H9 (cell line): ENCODE measurements around the gene EIF3F. TPM values are rescaled to one million over a fixed set of nuclear protein-coding genes. Genes with fewer than 3 reads are reported as not detected.

Experiments
- DNase-seq: peaks from one replicate; pipeline ENCODE4 v3.0.0-alpha.2; 2017
- H2AFZ ChIP-seq: one replicate; pipeline ENCODE4 v1.6.1; 2013; ENCODE audit warnings: mild to moderate bottlenecking, low read length, control low read depth, moderate library complexity
- H2AK5ac ChIP-seq: 2 replicates; pipeline ENCODE4 v1.6.1; 2013; ENCODE audit warnings: low read length, control low read depth, mixed read lengths; ENCODE audit not compliant: insufficient read length
- H2BK120ac ChIP-seq: one replicate; pipeline ENCODE4 v1.6.1; 2013; ENCODE audit warnings: low read depth, mild to moderate bottlenecking, low read length, control low read depth, inconsistent platforms; ENCODE audit not compliant: poor library complexity, severe bottlenecking
- H2BK12ac ChIP-seq: 2 replicates; pipeline ENCODE4 v1.6.1; 2013; ENCODE audit warnings: low read length, control low read depth, mixed read lengths, low read depth; ENCODE audit not compliant: insufficient read length
- H2BK15ac ChIP-seq: 2 replicates; pipeline ENCODE4 v1.6.1; 2013; ENCODE audit warnings: low read depth, low read length, control low read depth
- H2BK20ac ChIP-seq: one replicate; pipeline ENCODE4 v1.6.1; 2013; ENCODE audit warnings: low read depth, mild to moderate bottlenecking, low read length, control low read depth, inconsistent platforms; ENCODE audit not compliant: poor library complexity, severe bottlenecking
- H2BK5ac ChIP-seq: 2 replicates; pipeline ENCODE4 v1.6.1; 2013; ENCODE audit warnings: low read length, control low read depth, mixed read lengths; ENCODE audit not compliant: insufficient read length
- H3K14ac ChIP-seq: 2 replicates; pipeline ENCODE4 v1.6.1; 2013; ENCODE audit warnings: low read length, control low read depth; ENCODE audit not compliant: insufficient read depth
- H3K18ac ChIP-seq: 2 replicates; pipeline ENCODE4 v1.6.1; 2013; ENCODE audit warnings: low read depth, mild to moderate bottlenecking, mixed read lengths, low read length, control low read depth; ENCODE audit not compliant: insufficient read length
- H3K23ac ChIP-seq: 2 replicates; pipeline ENCODE4 v1.6.1; 2013; ENCODE audit warnings: low read length, control low read depth, mixed read lengths, low read depth; ENCODE audit not compliant: insufficient read length
- H3K23me2 ChIP-seq: 2 replicates; pipeline ENCODE4 v1.6.1; 2013; ENCODE audit warnings: low read depth, mild to moderate bottlenecking, mixed read lengths, low read length, control low read depth; ENCODE audit not compliant: insufficient read length, poor library complexity, severe bottlenecking
- H3K27ac ChIP-seq: 2 replicates; pipeline ENCODE4 v1.5.1; 2013; ENCODE audit warnings: low read length, control low read depth, mixed read lengths, low read depth; ENCODE audit not compliant: insufficient read length
- H3K27me3 ChIP-seq: 2 replicates; pipeline ENCODE4 v1.6.1; 2013; ENCODE audit warnings: low read length, control low read depth, inconsistent platforms; ENCODE audit not compliant: insufficient read depth
- H3K4ac ChIP-seq: 2 replicates; pipeline ENCODE4 v1.6.1; 2013; ENCODE audit warnings: low read depth, mild to moderate bottlenecking, control low read depth, inconsistent platforms, low read length, moderate library complexity
- H3K4me1 ChIP-seq: 2 replicates; pipeline ENCODE4 v1.6.1; 2013; ENCODE audit warnings: low read length, control low read depth, inconsistent platforms; ENCODE audit not compliant: insufficient read depth
- H3K4me2 ChIP-seq: 2 replicates; pipeline ENCODE4 v1.6.1; 2013; ENCODE audit warnings: low read length, control low read depth, mixed read lengths; ENCODE audit not compliant: insufficient read length, insufficient read depth
- H3K56ac ChIP-seq: 2 replicates; pipeline ENCODE4 v1.6.1; 2013; ENCODE audit warnings: low read depth, mild to moderate bottlenecking, mixed read lengths, low read length, control low read depth; ENCODE audit not compliant: insufficient read length
- H3K79me1 ChIP-seq: 2 replicates; pipeline ENCODE4 v1.6.1; 2013; ENCODE audit warnings: low read depth, mild to moderate bottlenecking, moderate library complexity, low read length, control low read depth, inconsistent platforms; ENCODE audit not compliant: insufficient read depth, poor library complexity, severe bottlenecking
- H3K79me2 ChIP-seq: 2 replicates; pipeline ENCODE4 v1.6.1; 2013; ENCODE audit warnings: low read length, control low read depth, inconsistent platforms; ENCODE audit not compliant: insufficient read depth
- H3K9ac ChIP-seq: 2 replicates; pipeline ENCODE4 v1.6.1; 2013; ENCODE audit warnings: low read length, control low read depth, mixed read lengths; ENCODE audit not compliant: insufficient read length; ENCODE audit errors: extremely low read depth
- H3K9me3 ChIP-seq: one replicate; pipeline ENCODE4 v1.6.1; 2013; ENCODE audit warnings: low read depth, low read length, inconsistent platforms; ENCODE audit not compliant: control insufficient read depth
- H3T11ph ChIP-seq: one replicate; pipeline ENCODE4 v1.6.1; 2013; ENCODE audit warnings: mild to moderate bottlenecking, low read length, control low read depth, inconsistent platforms
- H4K20me1 ChIP-seq: one replicate; pipeline ENCODE4 v1.6.1; 2013; ENCODE audit not compliant: control insufficient read depth, insufficient read length, insufficient read depth
- H4K5ac ChIP-seq: 2 replicates; pipeline ENCODE4 v1.6.1; 2013; ENCODE audit warnings: low read depth, mild to moderate bottlenecking, mixed read lengths, low read length, control low read depth; ENCODE audit not compliant: insufficient read length
- H4K8ac ChIP-seq: replicated peaks from 2 replicates; pipeline ENCODE4 v1.6.1; 2013; ENCODE audit warnings: low read length, control low read depth, mixed read lengths, low read depth; ENCODE audit not compliant: insufficient read length
- H4K91ac ChIP-seq: 2 replicates; pipeline ENCODE4 v1.6.1; 2013; ENCODE audit warnings: low read depth, mild to moderate bottlenecking, moderate library complexity, mixed read lengths, low read length, control low read depth; ENCODE audit not compliant: insufficient read length
- H3K27ac Mint-ChIP-seq, 3 experiments: 2 replicates in 2 of 3; 3 replicates in 1 of 3; pipeline ENCODE4 v1.8.0; 2020 to 2021; ENCODE audit warnings: mixed read lengths in 3 of 3, mild to moderate bottlenecking in 1 of 3, moderate library complexity in 1 of 3
- H3K27me3 Mint-ChIP-seq: 2 replicates; pipeline ENCODE4 v1.8.0; 2021; ENCODE audit warnings: low read depth, mild to moderate bottlenecking, moderate library complexity, mixed read lengths
- H3K36me3 Mint-ChIP-seq, 3 experiments: 2 replicates in 2 of 3; 3 replicates in 1 of 3; pipeline ENCODE4 v1.8.0; 2020 to 2021; ENCODE audit warnings: low read depth in 3 of 3, mixed read lengths in 3 of 3; ENCODE audit not compliant: insufficient read depth in 1 of 3
- H3K4me1 Mint-ChIP-seq, 2 experiments: 2 replicates each; pipeline ENCODE4 v1.8.0; 2020; ENCODE audit warnings: mixed read lengths in 2 of 2
- H3K4me3 Mint-ChIP-seq, 2 experiments: 2 replicates in 1 of 2; 3 replicates in 1 of 2; pipeline ENCODE4 v1.8.0; 2020 to 2021; ENCODE audit warnings: mild to moderate bottlenecking in 2 of 2, mixed read lengths in 2 of 2, moderate library complexity in 1 of 2
- H3K9me3 Mint-ChIP-seq, 2 experiments: 2 replicates in 1 of 2; 3 replicates in 1 of 2; pipeline ENCODE4 v1.8.0; 2020; ENCODE audit warnings: mild to moderate bottlenecking in 2 of 2, mixed read lengths in 2 of 2, moderate library complexity in 1 of 2
- WGBS: extraction: QIAGEN DNeasy Blood & Tissue Kit; methylation state at CpG from one replicate; pipeline ENCODE4 v1.1.7; 2013; ENCODE audit warnings: missing lambda C conversion rate, low lambda C conversion rate, mixed read lengths; ENCODE audit not compliant: insufficient read length; ENCODE audit errors: extremely low coverage; 5-methylcytosine and 5-hydroxymethylcytosine counted together
- total RNA-seq: library from RNA; stranded (reverse); gene quantifications from 2 replicates; pipeline ENCODE4 v1.2.1, GENCODE V29; 2021
- TF ChIP-seq, protein P1 (sequence below): fragments of 200-600 bp; sonication (generic); conservative IDR thresholded peaks from 3 replicates; pipeline ENCODE4 v1.8.0; 2021; ENCODE audit warnings: antibody characterized with exemption, mild to moderate bottlenecking

Gene EIF3F
- total RNA-seq, 1 experiment from 2014 or later, result 348 TPM

DNA sequence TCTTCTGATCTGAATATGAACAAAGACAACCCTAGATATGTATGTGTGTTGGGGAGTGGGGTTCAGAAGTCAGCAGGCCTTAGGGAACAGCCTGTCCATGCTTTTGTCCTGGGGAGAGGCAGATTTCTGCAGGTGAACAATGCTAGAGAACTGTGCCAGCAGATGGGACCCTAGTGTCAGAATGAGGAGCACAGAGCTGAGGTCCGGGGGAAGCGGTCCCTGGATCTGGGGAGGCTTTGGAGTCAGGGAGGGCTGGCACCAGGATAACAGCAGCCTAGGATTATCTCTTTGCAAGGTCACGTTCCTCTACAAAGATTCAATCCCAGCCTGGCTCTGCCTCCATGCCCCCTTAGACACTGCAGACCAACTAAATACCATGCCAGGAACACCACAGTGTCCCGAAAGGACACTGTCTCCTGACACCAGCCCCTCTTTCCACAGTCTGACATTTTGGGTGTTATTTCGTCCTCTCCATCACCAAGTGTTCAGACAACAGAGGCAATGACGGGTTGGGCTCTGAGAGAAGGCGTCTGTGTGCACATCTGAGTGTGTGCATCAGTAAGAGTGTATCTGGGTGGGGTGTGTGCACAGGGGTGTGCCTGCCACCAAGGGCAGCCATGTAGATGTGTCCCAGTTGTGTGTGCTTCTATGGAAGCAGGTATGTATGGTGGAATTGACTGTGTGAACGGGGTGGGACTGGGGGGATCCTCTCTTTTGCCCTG is 43.5 kb downstream of the EIF3F start:
- Histone ChIP-seq H3K4me1 (no peaks in the 10 kb centered on the region), H3K23me2 (no peaks in the 10 kb centered on the region), H4K91ac (no peak overlapping the region), H3K79me1 (no peaks in the 10 kb centered on the region), H3K23ac (no peak overlapping the region), H2BK12ac (no peak overlapping the region), H3K27me3 (no peaks in the 10 kb centered on the region), H3K14ac (no peak overlapping the region), H3K56ac (no peak overlapping the region), H3T11ph (no peak overlapping the region), H4K5ac (no peak overlapping the region), H2AK5ac (no peak overlapping the region), H2BK120ac (no peak overlapping the region), H3K9ac (no peak overlapping the region), H3K4me2 (no peak overlapping the region), H3K79me2 (no peaks in the 10 kb centered on the region), H2BK20ac (no peak overlapping the region), H2BK15ac (no peak overlapping the region), H3K4ac (no peak overlapping the region), H2AFZ (no peak overlapping the region), H3K18ac (no peak overlapping the region), H3K9me3 (no peaks in the 10 kb centered on the region), H3K27ac (no peak overlapping the region), H2BK5ac (no peak overlapping the region), H4K8ac (no peak overlapping the region), H4K20me1 (no peaks in the 10 kb centered on the region)
- DNase-seq, result no peak
- no peak overlapping the region for H3K27ac Mint-ChIP-seq
- TF ChIP-seq, protein P1, sequence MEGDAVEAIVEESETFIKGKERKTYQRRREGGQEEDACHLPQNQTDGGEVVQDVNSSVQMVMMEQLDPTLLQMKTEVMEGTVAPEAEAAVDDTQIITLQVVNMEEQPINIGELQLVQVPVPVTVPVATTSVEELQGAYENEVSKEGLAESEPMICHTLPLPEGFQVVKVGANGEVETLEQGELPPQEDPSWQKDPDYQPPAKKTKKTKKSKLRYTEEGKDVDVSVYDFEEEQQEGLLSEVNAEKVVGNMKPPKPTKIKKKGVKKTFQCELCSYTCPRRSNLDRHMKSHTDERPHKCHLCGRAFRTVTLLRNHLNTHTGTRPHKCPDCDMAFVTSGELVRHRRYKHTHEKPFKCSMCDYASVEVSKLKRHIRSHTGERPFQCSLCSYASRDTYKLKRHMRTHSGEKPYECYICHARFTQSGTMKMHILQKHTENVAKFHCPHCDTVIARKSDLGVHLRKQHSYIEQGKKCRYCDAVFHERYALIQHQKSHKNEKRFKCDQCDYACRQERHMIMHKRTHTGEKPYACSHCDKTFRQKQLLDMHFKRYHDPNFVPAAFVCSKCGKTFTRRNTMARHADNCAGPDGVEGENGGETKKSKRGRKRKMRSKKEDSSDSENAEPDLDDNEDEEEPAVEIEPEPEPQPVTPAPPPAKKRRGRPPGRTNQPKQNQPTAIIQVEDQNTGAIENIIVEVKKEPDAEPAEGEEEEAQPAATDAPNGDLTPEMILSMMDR, result no peak
- H3K36me3 Mint-ChIP-seq, result no peaks in the 10 kb centered on the region; a peak in 1 of 7 replicates
- H3K4me1 Mint-ChIP-seq, result peaks cover 12 to 15% of the 10 kb centered on the region in 2 experiments
- peaks cover 52% of the 10 kb centered on the region for H3K27me3 Mint-ChIP-seq
- H3K4me3 Mint-ChIP-seq, result no peak overlapping the region; a peak in 1 of 5 replicates
- H3K9me3 Mint-ChIP-seq, result no peaks in the 10 kb centered on the region; a peak in 1 of 5 replicates
- no CpG with 5 or more reads among the region's 8 CpGs for WGBS
